SU-DHL-6 (cell line): Measurements from ENCODE around the gene OR1J1.

ENCODE experiments used
- CTCF ChIP-seq: fragments of 200-600 bp; sonication (generic); IDR thresholded peaks from one replicate; pipeline ENCODE4 v1.5.1; 2017; ENCODE audit warnings: antibody characterized with exemption, mild to moderate bottlenecking, low read length, moderate library complexity; ENCODE audit not compliant: insufficient read depth, poor library complexity, severe bottlenecking
- EZH2phosphoT487 ChIP-seq: fragments of 200-600 bp; sonication (generic), shearing (Covaris generic); conservative IDR thresholded peaks from 2 replicates; pipeline ENCODE4 v1.6.1; 2018; ENCODE audit warnings: mild to moderate bottlenecking, antibody characterized with exemption, low read length, moderate library complexity, mixed read lengths

DNA sequence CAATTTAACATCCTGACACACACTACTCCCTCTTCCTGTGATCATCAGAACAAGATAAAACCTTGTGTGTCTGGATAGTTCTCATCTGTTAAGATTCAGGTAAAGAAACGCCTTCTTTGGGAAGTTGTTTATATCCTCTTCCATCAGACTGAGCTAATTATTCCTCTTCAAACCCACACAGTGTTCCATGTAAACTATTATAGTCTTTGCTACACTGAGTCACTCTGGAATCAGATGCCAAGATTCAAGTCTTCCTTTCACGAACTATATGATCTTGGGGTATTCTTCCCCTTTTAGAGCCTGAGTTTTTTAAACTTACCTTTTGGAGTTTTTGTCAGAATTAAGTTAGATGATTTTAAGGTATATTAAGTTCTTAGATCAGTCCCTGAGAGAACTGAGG lies 2.0 kb downstream of the OR1J1 start:
- TF ChIP-seq CTCF, result no peak
- TF ChIP-seq EZH2phosphoT487, result no peak
